ENCODE data around the gene CORO1A.

DNA sequence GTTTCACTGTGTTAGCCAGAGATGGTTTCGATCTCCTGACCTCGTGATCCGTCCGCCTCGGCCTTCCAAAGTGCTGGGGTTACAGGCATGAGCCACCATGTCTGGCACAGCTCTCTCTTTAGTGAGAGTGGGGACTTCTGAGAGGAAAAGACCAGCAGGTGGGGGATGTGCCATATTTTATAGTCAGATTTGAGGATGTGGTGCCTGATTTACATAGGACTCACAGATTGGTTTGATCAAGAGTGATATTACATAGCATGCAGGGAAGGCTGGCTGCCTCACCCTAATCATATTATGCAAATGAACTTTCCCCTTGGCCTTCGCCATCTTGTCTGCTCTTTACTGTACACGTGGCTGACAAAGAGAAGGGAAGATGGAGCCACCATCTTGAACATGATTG, 32.3 kb upstream of the CORO1A start:
- TF ChIP-seq, protein P1, sequence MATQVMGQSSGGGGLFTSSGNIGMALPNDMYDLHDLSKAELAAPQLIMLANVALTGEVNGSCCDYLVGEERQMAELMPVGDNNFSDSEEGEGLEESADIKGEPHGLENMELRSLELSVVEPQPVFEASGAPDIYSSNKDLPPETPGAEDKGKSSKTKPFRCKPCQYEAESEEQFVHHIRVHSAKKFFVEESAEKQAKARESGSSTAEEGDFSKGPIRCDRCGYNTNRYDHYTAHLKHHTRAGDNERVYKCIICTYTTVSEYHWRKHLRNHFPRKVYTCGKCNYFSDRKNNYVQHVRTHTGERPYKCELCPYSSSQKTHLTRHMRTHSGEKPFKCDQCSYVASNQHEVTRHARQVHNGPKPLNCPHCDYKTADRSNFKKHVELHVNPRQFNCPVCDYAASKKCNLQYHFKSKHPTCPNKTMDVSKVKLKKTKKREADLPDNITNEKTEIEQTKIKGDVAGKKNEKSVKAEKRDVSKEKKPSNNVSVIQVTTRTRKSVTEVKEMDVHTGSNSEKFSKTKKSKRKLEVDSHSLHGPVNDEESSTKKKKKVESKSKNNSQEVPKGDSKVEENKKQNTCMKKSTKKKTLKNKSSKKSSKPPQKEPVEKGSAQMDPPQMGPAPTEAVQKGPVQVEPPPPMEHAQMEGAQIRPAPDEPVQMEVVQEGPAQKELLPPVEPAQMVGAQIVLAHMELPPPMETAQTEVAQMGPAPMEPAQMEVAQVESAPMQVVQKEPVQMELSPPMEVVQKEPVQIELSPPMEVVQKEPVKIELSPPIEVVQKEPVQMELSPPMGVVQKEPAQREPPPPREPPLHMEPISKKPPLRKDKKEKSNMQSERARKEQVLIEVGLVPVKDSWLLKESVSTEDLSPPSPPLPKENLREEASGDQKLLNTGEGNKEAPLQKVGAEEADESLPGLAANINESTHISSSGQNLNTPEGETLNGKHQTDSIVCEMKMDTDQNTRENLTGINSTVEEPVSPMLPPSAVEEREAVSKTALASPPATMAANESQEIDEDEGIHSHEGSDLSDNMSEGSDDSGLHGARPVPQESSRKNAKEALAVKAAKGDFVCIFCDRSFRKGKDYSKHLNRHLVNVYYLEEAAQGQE (IDR thresholded peaks at IDR 0.05; ENCODE audit: insufficient read depth in 1 of 2, low read depth in 2 of 2, low read length in 1 of 2): no peak
- TF ChIP-seq, protein P2, sequence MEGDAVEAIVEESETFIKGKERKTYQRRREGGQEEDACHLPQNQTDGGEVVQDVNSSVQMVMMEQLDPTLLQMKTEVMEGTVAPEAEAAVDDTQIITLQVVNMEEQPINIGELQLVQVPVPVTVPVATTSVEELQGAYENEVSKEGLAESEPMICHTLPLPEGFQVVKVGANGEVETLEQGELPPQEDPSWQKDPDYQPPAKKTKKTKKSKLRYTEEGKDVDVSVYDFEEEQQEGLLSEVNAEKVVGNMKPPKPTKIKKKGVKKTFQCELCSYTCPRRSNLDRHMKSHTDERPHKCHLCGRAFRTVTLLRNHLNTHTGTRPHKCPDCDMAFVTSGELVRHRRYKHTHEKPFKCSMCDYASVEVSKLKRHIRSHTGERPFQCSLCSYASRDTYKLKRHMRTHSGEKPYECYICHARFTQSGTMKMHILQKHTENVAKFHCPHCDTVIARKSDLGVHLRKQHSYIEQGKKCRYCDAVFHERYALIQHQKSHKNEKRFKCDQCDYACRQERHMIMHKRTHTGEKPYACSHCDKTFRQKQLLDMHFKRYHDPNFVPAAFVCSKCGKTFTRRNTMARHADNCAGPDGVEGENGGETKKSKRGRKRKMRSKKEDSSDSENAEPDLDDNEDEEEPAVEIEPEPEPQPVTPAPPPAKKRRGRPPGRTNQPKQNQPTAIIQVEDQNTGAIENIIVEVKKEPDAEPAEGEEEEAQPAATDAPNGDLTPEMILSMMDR (IDR thresholded peaks at IDR 0.05): no peak
- TF ChIP-seq TCF7L2 (IDR thresholded peaks at IDR 0.05; ENCODE audit: low read depth, low read length) (no peak), POLR2AphosphoS5 (IDR thresholded peaks at IDR 0.05; ENCODE audit: low read depth, low read length) (no peak)
